ENCODE measurements around the gene TTC39C.

Gene TTC39C

GRCh38 chr18:24051031-24051947 is 36.7 kb downstream of the TTC39C start:
- DNase-seq (ENCODE audit: low read depth in 2 of 2) = peak; percentile 25 to 41
- TF ChIP-seq CTCF (IDR thresholded peaks at IDR 0.05; ENCODE audit: low read depth, low read length) = no peak
- no peak overlapping the region for H3K4me3 ChIP-seq (replicated peaks in 1 of 2; ENCODE audit: low read depth in 2 of 2, low read length in 2 of 2)

GRCh38 chr18:24052053-24052452 is 37.5 kb downstream of the TTC39C start:
- no peak for DNase-seq (ENCODE audit: low read depth in 2 of 2)

GRCh38 chr18:24053211-24053610 is 38.7 kb downstream of the TTC39C start:
- no peak for TF ChIP-seq CTCF (IDR thresholded peaks at IDR 0.05; ENCODE audit: low read depth, low read length)
- no peak for DNase-seq (ENCODE audit: low read depth in 2 of 2)
- H3K4me3 ChIP-seq (replicated peaks in 1 of 2; ENCODE audit: low read depth in 2 of 2, low read length in 2 of 2) = no peak overlapping the region

More at GRCh38 chr18:24052053-24052452, 37.5 kb downstream of the TTC39C start:
- H3K4me3 ChIP-seq (replicated peaks in 1 of 2; ENCODE audit: low read depth in 2 of 2, low read length in 2 of 2) = no peak overlapping the region
- no peak for TF ChIP-seq CTCF (IDR thresholded peaks at IDR 0.05; ENCODE audit: low read depth, low read length)

- no peak overlapping the region for H3K4me3 ChIP-seq (replicated peaks in 1 of 2; ENCODE audit: low read depth in 2 of 2, low read length in 2 of 2)
- DNase-seq (ENCODE audit: low read depth in 2 of 2) = peak in 1 of 2 donors; percentile 10
- TF ChIP-seq CTCF (IDR thresholded peaks at IDR 0.05; ENCODE audit: low read depth, low read length) = no peak
Measured at GRCh38 chr18:24054130-24054529, 39.6 kb downstream of the TTC39C start.

- no peak overlapping the region for H3K4me3 ChIP-seq (replicated peaks in 1 of 2; ENCODE audit: low read depth in 2 of 2, low read length in 2 of 2)
- no peak for DNase-seq (ENCODE audit: low read depth in 2 of 2)
- no peak for TF ChIP-seq CTCF (IDR thresholded peaks at IDR 0.05; ENCODE audit: low read depth, low read length)
Measured at GRCh38 chr18:24055009-24055804, 40.7 kb downstream of the TTC39C start.

- no peak for TF ChIP-seq CTCF (IDR thresholded peaks at IDR 0.05; ENCODE audit: low read depth, low read length)
- peak in 1 of 2 donors; percentile 36 for DNase-seq (ENCODE audit: low read depth in 2 of 2)
- H3K4me3 ChIP-seq (replicated peaks in 1 of 2; ENCODE audit: low read depth in 2 of 2, low read length in 2 of 2) = no peak overlapping the region
Measured at GRCh38 chr18:24055878-24056277, 41.3 kb downstream of the TTC39C start.
